Activated effector memory CD4-positive, alpha-beta T cell treated with anti-CD3 and anti-CD28 coated beads, Interleukin-2, amount 50 U/mL, for 16 hours (primary cell): ENCODE data around the gene SOX8.

Experiments
- DNase-seq: peaks from one replicate; pipeline ENCODE4 v3.0.0-alpha.2; 2020

SOX8 gene

DNA sequence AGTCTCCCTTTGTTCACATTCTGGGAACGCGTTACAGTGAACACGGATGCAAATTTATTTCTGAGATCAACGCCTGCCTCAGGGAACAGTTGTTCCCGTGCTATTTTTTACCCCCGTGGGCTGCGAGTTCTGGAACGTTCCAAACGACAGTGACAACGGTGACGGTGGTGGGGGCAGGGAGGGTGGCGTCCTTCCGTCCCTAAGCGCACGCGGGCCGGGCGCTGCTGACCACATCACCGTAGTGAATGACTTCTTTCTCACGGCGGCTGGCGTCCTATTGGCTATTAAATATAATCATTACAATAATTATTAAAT lies 45.9 kb downstream of the SOX8 start:
- no peak for DNase-seq

DNA sequence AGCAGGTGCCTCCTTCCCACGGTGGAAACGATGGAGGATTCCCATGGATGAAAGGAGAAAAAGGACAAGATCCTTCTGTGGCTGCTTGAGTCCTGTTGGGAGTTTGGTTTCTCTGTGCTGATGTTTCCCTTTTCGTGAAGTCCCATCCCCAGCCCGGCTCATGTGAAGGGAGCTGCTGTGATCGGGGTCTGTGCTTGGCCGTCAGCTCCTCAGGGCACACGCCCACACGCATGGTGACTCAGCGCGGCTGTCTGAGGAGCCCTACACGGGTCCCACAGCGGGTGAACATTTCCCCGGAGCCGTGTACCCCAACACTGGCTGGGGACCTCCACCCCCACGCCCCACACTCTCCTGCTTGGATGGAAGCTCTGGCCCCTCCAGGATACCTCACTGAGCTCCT lies 46.5 kb downstream of the SOX8 start:
- DNase-seq = no peak

DNA sequence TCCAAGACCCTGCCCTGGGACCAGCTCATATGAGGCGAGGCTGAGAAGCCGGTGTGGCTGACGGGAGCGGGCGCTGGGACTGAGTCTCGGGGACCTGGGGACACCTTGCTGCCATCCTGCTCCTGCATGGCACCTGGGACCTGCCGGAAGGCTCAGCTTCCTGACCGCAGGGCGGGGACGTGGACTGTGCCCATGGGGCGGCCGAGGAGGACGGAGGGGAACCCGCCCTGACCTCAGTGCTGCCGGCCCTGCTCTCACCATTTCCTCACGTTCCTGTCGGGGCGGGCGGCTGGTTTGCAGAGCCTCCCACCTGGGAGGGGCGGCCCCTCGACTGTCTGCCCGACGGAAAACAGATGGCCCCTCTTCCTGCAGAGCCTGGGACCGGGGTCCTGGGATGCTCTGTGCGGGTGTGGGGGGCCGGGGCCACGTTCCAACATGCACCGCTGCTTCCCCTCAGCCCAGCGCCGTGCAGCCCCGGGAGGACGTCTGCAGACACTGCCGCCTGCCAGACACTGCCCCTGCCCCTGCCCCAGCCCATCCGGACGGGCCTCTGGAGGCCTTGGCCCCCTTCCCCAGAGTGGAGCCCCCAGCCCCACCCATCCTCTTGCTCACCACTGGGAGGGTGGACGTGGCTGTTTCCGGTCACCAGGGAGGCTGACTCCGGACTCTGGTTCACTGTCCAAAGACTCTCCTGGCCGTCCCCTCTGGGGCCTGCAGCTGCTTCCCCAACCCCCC lies 47.1 kb downstream of the SOX8 start:
- DNase-seq = no peak

DNA sequence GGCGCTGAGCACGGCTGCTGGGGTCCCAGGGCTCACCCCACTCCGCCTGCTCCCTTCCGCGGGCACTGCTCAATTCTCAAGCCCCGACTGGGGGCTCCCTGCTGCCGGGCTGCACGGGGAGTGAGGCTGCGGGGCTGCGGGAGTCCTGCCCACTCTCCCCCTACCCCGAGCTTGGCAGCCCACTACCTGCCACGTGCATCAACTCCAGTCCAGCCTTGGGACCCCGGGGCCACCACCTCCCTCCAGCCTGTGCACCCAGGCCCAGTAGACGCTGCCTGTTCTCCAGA lies 47.6 kb downstream of the SOX8 start:
- DNase-seq = no peak

DNA sequence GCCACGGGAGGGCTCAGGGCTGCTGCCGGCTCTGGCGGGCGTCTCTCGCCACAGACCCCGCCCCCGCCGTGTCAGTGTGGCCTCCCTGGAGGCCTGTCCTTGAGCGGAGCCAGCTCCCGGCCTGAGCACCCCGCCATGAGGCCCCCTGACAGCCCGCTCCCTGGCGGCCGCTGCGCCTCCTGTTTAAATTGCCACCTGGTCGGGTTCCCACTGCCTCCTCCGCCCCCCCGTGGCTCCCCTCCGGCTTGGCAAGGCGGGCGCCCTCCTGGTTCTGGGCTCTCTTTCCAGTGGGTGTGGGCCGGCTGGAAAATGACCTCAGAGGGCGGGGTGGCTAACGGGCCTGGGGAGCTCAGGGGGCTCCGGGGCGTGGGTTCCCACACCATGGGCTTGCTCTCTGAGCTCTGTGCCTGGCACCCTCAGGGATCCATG lies 48.9 kb downstream of the SOX8 start:
- DNase-seq = no peak

DNA sequence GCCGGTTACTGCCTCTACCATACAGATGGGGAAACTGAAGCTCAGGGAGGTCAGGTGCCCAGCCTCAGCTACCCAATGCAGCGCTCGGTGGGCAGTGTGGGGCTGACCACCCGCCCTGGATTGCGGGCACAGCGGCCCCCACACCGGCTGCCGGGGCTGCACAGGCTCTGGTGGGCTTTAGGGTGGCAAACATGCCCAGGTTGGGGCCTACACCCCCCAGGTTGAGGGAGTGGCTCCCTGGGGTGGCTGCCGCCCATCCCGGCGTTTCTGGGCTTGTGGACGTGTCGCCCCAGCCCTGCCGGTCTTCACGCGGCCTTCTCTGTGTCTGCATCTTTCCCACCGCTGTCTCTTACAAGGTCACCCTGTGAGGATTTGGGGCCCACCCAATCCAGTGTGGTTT lies 50.1 kb downstream of the SOX8 start:
- no peak for DNase-seq

DNA sequence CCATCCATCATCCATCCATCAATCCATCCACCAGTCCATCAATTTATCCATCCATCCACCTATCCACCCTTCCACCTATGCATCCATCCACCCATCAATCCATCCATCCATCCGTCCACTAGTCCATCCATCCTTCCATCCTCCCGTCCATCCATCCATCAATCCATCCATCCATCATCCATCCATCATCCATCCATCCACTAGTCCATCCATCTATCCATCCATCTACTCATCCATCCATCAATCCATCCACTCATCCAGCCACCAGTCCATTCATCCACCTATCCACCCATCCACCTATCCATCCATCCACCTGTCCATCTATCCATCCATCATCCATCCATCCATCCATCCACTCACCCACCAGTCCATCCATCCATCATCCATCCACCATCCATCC lies 51.0 kb downstream of the SOX8 start:
- no peak for DNase-seq

DNA sequence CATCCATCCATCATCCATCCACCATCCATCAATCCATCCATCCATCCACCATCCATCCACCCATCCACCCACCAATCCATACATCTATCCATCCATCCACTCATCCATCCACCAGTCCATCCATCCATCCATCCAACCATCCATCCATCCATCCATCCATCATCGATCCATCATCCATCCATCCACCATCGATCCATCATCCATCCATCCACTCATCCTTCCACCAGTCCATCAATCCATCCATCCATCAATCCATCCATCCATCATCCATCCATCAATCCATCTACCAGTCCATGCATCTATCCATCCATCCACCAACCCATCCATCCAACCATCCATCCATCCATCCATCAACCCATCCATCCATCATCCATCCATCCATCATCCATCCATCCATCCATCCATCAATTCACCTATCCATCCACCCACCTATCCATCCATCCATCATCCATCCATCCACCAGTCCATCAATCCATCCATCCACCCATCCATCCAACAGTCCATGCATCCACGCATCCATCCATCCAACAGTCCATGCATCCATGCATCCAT lies 51.6 kb downstream of the SOX8 start:
- no peak for DNase-seq

DNA sequence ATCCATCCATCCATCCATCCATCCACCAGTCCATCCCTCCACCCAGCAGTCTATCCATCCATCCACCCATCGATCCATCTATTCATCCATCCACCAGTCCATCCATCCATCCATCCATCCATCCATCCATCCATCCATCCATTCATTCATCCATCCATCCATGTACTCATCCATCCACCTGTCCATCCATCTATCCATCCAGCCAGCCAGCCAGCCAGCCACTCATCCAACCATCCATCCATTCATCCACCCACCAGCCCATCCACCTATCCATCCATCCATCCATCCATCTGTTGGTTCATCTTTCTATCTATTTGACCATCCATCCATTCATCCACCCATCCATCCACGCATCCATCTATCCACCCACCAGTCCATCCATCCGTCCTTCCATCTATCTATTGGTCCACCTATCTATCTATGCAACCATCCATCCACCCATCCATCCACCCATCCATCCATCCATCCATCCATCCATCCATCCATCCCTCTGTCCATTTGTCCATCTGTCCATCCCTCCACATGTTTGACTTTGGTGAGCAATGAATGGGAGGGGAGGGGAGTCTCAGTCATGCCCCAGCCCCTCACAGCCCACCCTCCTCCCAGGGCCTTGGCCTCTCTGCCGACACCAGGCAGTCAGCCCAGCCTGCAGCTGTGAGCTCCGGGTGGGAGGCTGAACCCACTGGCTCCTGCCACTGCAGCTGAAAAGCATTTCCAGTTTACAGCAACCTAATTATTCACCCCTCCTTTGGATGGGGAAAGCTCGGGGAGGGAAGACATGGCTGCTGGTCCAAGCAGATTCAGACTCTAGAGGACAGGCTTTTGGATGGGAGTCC lies 52.9 kb downstream of the SOX8 start:
- no peak for DNase-seq

DNA sequence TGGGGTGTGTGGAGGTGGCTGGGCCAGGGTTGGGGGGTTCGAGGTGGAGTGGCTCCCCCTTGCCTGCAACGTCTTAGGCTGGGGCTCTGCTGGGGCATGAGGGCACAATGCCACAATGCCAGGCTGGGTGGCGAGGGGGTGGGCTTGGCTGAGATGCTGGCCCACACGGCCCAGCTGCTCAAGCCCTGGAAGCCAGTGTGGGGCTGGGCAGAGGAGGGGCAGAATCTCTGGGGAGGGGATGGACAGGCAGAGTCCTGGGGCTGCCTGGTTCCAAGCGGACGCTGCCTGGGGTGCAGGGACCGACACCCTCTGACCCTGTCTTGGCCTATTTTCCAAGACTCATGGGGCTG lies 53.5 kb downstream of the SOX8 start:
- DNase-seq = no peak

DNA sequence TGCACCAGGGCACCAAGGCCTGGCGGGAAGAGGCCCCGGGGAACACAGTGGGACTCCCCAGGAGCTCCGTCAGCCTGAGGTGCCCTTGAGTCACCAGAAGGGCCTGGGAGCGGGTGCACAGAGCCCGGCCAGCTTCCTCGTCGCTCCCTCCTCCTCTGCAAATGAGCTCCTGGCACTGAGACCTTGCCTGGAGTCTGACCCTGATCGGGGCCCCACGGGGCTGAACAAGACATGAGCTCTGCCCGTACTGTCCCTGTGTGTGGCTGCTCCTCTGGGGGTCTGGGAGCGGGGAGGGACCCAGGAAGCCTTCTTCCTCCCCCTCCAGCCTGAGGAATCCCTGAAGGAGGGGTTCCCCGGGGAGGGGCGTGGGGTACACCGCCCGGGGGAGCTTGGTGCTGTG lies 54.6 kb downstream of the SOX8 start:
- no peak for DNase-seq
